Left lung (tissue), 10 donors: ENCODE results near the gene EMILIN3. TPM values are rescaled to one million over a fixed set of nuclear protein-coding genes. Genes with fewer than 3 reads are reported as not detected.

ENCODE experiments used
- ATAC-seq: fragments of 200-7000 bp; cut with Tn5 transposase; one replicate; pipeline ENCODE4 v1.9.1; 2020; ENCODE audit warnings: moderate library complexity
- DNase-seq, 4 donors: peaks; one replicate each; pipeline ENCODE4 v3.0.0-alpha.2; 2013 to 2020
- H3K27ac ChIP-seq, 2 donors: fragments of 200-600 bp; sonication (generic) in 1 of 2; one replicate each; pipeline versions ENCODE4 v1.5.0 to v1.8.0; 2020 to 2021
- H3K27me3 ChIP-seq, 2 donors: fragments of 200-600 bp; sonication (generic) in 1 of 2; one replicate each; pipeline versions ENCODE4 v1.5.0 to v1.8.0; 2020 to 2021
- H3K36me3 ChIP-seq, 2 donors: fragments of 200-600 bp; sonication (generic) in 1 of 2; one replicate each; pipeline versions ENCODE4 v1.5.0 to v1.8.0; 2020 to 2021
- H3K4me1 ChIP-seq, 2 donors: fragments of 200-600 bp; one replicate each; pipeline ENCODE4 v1.8.0; 2021
- H3K4me3 ChIP-seq, 2 donors: fragments of 200-600 bp; sonication (generic) in 1 of 2; one replicate each; pipeline versions ENCODE4 v1.5.0 to v1.8.0; 2020 to 2021; ENCODE audit warnings: mild to moderate bottlenecking in 1 of 2
- H3K9me3 ChIP-seq, 2 donors: fragments of 200-600 bp; sonication (generic) in 1 of 2; one replicate each; pipeline versions ENCODE4 v1.5.0 to v1.8.0; 2020 to 2021
- CTCF ChIP-seq, 2 donors: fragments of 200-600 bp; sonication (generic) in 1 of 2; IDR thresholded peaks; one replicate each; pipeline versions ENCODE4 v1.5.0 to v1.8.0; 2021; ENCODE audit warnings: antibody characterized with exemption in 2 of 2
- intact Hi-C, 2 donors: fragments of 100-400 bp; cut with DNase I; formaldehyde crosslinking; loops; one replicate each; pipeline versions ENCODE4 v1.11.2 to v1.14.2; 2022
- polyA plus RNA-seq, 6 donors: library from polyadenylated mRNA; unstranded; fragments of 120-200 nt; gene quantifications; one replicate each; pipeline ENCODE4 v1.2.1, GENCODE V29; 2013; ENCODE audit not compliant: insufficient read length in 6 of 6
- total RNA-seq, 2 donors: library from RNA; stranded (reverse); fragmentation: NEBNext Ultra II Directional; extraction: Animal tissue kit (Norgen Biotek cat#: 25700); gene quantifications; one replicate each; pipeline ENCODE4 v1.2.1, GENCODE V29; 2021
- donor health status: DM: no; HTN: yes; CAD: no.
- donor health status: DM: no; HTN: no; CAD: no.

The EMILIN3 gene
- total and polyA plus RNA-seq, 8 donors, result 0.08 to 2.5 (median 2.0) TPM

- Histone ChIP-seq H3K9me3 (no peaks in the 10 kb centered on the region), H3K4me1 (peaks cover 0 to 8% of the 10 kb centered on the region in 2 donors), H3K27ac (no peak overlapping the region), H3K36me3 (no peaks in the 10 kb centered on the region), H3K4me3 (no peak overlapping the region), H3K27me3 (peaks cover 36 to 51% of the 10 kb centered on the region in 2 donors)
- intact Hi-C loops, result no loop called here
- DNase-seq (no peak), ATAC-seq (no peak)
- no peak for TF ChIP-seq CTCF (IDR thresholded peaks at IDR 0.05)
Measured at GRCh38 chr20:41363601-41364000, 3.0 kb downstream of the EMILIN3 start.

- H3K4me1 ChIP-seq, result peaks cover 0 to 8% of the 10 kb centered on the region in 2 donors
- H3K27me3 ChIP-seq, result peaks cover 31 to 42% of the 10 kb centered on the region in 2 donors
- no peak for TF ChIP-seq CTCF (IDR thresholded peaks at IDR 0.05)
- no peaks in the 10 kb centered on the region for H3K9me3 ChIP-seq
- peaks cover 0 to 7% of the 10 kb centered on the region in 2 donors for H3K36me3 ChIP-seq
- H3K4me3 ChIP-seq, result no peak overlapping the region
- intact Hi-C loops, result no loop called here
- ATAC-seq (no peak), DNase-seq (no peak)
- H3K27ac ChIP-seq, result no peak overlapping the region
Measured at GRCh38 chr20:41362748-41363140, 3.9 kb downstream of the EMILIN3 start.

GRCh38 chr20:41361757-41362747 is 4.6 kb downstream of the EMILIN3 start:
- peaks cover 0 to 11% of the 10 kb centered on the region in 2 donors for H3K36me3 ChIP-seq

GRCh38 chr20:41360831-41361756 is 5.5 kb downstream of the EMILIN3 start:
- Histone ChIP-seq H3K4me3 (no peak overlapping the region), H3K27ac (no peak overlapping the region), H3K27me3 (peaks cover 20 to 26% of the 10 kb centered on the region in 2 donors), H3K4me1 (peaks cover 0 to 6% of the 10 kb centered on the region in 2 donors), H3K36me3 (peaks cover 0 to 11% of the 10 kb centered on the region in 2 donors), H3K9me3 (no peaks in the 10 kb centered on the region)
- peak in 1 of 4 donors; percentile 60 for DNase-seq
- no peak for TF ChIP-seq CTCF (IDR thresholded peaks at IDR 0.05)
- ATAC-seq, result no peak
- intact Hi-C loops, result no loop called here

More at GRCh38 chr20:41361757-41362747, 4.6 kb downstream of the EMILIN3 start:
- Histone ChIP-seq H3K4me1 (peaks cover 0 to 8% of the 10 kb centered on the region in 2 donors), H3K4me3 (no peak overlapping the region), H3K27ac (no peak overlapping the region), H3K27me3 (peaks cover 26 to 35% of the 10 kb centered on the region in 2 donors), H3K9me3 (no peaks in the 10 kb centered on the region)
- DNase-seq (peak in 1 of 4 donors; percentile 76), ATAC-seq (no peak)
- intact Hi-C loops, result no loop called here
- TF ChIP-seq CTCF (IDR thresholded peaks at IDR 0.05), result no peak
